ENCODE data around the gene TEX52. TPM values are rescaled to one million over a fixed set of nuclear protein-coding genes. Genes with fewer than 3 reads are reported as not detected.
"Not testable (repeated sequence)": the region's sequence is repeated elsewhere in the genome, so short reads cannot be mapped to it uniquely, and the experiment has no call there.

Gene TEX52
- total RNA-seq, 1 donor from 2014 or later: not detected

DNA sequence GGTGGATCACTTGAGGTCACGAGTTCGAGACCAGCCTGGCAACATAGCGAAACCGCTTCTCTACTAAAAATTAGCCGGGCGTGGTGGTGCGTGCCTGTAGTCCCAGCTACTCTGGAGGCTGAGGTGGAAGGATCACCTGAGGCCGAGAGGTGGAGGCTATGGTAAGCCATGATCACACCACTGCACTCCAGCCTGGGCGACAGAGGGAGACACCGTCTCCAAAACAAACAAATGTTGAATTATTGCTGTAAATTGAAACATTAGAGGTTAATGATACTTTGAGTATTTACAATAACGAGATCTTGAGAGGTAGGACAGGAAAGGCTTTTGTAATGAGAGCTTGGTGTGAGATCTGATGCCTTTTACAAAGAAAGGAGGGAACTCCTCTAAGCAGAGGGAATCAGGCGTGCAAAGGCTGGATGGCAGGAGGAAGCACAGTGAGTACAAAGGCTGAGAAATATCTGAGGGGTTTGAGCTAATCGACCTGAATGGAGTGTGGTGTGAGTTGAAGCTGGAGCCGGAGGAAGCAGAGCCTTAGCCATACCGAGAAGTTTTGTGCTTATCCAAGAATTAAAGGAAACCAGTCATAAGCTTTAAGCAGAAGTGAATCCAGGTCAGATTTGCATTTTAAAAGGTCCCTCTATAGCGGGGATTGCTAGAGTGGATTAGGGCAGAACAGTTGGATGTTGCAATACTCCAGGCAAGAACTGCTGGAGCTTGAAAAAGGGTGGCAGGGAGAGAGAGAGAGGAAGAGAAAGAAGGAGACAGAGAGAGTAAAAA, 21.3 kb upstream of the TEX52 start:
- no peaks in the 10 kb centered on the region for H3K9me3 Mint-ChIP-seq
- H3K4me3 Mint-ChIP-seq: peak overlapping the region; percentile 98
- H3K36me3 Mint-ChIP-seq (ENCODE audit: low read depth): peaks cover 3% of the 10 kb centered on the region
- no peaks in the 10 kb centered on the region for H3K27me3 Mint-ChIP-seq (ENCODE audit: low read depth)
- H3K27ac Mint-ChIP-seq (ENCODE audit: unreplicated experiment): peak overlapping the region; percentile 98
- TF ChIP-seq, protein P1, sequence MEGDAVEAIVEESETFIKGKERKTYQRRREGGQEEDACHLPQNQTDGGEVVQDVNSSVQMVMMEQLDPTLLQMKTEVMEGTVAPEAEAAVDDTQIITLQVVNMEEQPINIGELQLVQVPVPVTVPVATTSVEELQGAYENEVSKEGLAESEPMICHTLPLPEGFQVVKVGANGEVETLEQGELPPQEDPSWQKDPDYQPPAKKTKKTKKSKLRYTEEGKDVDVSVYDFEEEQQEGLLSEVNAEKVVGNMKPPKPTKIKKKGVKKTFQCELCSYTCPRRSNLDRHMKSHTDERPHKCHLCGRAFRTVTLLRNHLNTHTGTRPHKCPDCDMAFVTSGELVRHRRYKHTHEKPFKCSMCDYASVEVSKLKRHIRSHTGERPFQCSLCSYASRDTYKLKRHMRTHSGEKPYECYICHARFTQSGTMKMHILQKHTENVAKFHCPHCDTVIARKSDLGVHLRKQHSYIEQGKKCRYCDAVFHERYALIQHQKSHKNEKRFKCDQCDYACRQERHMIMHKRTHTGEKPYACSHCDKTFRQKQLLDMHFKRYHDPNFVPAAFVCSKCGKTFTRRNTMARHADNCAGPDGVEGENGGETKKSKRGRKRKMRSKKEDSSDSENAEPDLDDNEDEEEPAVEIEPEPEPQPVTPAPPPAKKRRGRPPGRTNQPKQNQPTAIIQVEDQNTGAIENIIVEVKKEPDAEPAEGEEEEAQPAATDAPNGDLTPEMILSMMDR (conservative IDR thresholded peaks at IDR 0.05): no peak
- H3K4me1 Mint-ChIP-seq: peaks cover 45% of the 10 kb centered on the region
- DNase-seq (ENCODE audit: low read depth, low spot score): no peak

DNA sequence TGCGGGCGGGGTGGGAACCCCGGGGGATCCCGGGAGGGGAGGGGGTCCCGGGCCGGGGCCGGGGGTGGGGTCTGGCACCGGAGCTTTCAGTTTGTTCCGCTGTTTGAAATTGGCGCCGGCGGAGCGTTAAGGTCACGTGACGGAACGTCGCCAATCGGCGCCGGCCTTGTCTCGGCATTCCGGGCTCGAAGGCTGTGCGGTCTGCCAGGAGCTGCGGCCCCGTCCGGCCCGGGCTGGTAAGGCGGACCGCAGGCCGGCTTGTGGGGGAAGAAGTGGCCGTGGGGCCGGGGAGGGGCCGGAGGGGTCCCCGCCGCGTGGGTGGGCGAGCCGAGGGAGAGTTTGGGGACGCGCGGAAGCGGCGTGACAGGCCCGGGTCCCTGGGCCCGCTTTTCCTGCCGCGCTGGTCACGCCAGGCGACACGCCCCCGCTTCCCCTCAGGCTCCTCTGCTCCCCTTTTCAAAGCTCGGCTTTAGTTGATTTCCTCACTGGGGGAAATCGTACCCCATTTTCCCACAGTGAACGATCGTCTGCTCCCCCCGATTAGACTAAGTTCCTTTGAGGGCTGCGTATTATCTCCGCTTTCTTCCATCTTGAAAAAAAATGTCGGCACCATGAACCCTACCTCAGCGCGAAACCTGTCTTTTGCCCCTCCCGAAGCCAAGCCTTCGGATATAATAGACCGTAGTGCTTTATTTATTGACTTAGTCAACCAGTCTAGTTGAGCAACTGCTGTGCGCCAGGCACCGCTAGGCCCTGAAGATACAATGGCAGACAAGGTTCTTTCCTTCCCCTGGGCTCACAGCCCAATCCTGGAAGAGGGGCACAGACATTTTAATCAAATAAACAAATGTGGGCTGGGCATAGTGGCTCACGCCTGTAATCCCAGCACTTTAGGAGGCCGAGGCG, 20.5 kb upstream of the TEX52 start, which contains the start of the genes FOXM1 and RHNO1:
Gene FOXM1 (minus strand): TSS at position 128 of the 906 bp plus-strand sequence. CDS start 2,696 bp downstream, outside the sequence.
Gene RHNO1 (plus strand): TSS at position 177 of the 906 bp plus-strand sequence. CDS start 8,144 bp downstream, outside the sequence.
- TF ChIP-seq, protein P1 (conservative IDR thresholded peaks at IDR 0.05): no peak
- Mint-ChIP-seq H3K36me3 (ENCODE audit: low read depth) (peaks cover 3% of the 10 kb centered on the region), H3K27me3 (ENCODE audit: low read depth) (no peaks in the 10 kb centered on the region), H3K27ac (ENCODE audit: unreplicated experiment) (peak within 1 kb of the TSS; percentile 98), H3K9me3 (no peaks in the 10 kb centered on the region), H3K4me3 (peak within 1 kb of the TSS; percentile 98), H3K4me1 (peaks cover 45% of the 10 kb centered on the region)
- peak; percentile 88 for DNase-seq (ENCODE audit: low read depth, low spot score)

DNA sequence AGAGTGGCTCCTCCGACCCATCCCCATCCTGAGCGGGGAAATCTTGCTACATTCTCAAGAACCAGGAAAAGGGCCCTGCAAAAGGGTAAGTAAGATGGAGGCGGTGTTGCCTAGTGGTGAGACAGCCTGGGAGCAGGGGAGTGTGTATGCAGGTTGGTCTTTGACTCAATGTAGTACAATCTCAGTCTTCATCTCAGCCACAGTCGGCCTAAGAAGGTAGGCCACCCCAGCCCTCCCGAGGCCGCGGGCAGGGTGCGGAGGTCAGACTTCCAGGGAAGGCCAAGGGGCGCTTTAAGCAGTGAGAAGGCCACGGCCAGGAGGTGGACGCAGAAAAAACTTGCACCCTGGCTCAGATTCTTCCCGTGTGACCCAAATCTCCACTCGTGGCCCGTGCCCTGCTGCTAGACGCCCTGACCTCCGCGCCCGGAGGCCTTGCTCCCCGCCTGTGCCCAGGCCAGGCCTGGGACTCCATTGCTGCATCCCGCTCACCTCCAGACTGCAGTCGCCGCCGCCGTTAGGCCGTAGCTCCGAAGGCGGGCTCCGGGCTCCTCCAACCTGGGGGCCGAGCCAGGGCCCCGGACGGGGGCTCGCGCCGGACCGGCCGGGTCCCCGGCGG, 19.7 kb upstream of the TEX52 start:
- H3K9me3 Mint-ChIP-seq: no peaks in the 10 kb centered on the region
- DNase-seq (ENCODE audit: low read depth, low spot score): no peak
- TF ChIP-seq, protein P1 (conservative IDR thresholded peaks at IDR 0.05): no peak
- peaks cover 41% of the 10 kb centered on the region for H3K4me1 Mint-ChIP-seq
- H3K27me3 Mint-ChIP-seq (ENCODE audit: low read depth): no peaks in the 10 kb centered on the region
- peak overlapping the region; percentile 95 for H3K27ac Mint-ChIP-seq (ENCODE audit: unreplicated experiment)
- peaks cover 6% of the 10 kb centered on the region for H3K36me3 Mint-ChIP-seq (ENCODE audit: low read depth)
- H3K4me3 Mint-ChIP-seq: peak overlapping the region; percentile 88

DNA sequence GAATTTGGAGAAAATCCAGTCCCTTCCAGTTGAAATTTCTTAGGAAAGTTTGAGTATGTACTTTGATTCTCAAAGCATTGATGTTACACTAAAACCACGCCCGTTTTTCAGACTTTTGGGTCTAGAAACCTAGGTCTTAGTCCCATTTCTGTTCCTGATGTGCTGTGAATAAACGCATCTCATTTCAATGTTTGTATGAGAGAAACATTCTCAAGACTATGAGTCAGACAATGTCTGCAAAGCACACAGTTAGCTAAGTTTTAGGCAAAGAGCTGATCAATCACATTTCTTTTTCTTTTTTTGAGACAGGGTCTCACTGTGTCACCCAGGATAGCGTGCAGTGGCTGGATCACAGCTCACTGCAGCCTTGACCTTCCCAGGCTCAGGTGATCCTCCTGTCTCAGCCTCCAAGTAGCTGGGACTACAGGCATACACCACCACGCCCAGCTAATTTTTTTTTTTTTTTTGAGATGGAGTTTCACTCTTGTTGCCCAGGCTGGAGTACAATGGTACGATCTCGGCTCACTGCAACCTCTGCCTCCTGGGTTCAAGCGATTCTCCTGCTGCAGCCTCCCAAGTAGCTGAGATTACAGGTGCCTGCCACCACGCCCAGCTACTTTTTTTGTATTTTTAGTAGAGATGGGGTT, 12.3 kb upstream of the TEX52 start:
- not testable (repeated sequence) for H3K4me3 Mint-ChIP-seq; H3K27me3 Mint-ChIP-seq (ENCODE audit: low read depth); H3K4me1 Mint-ChIP-seq; H3K27ac Mint-ChIP-seq (ENCODE audit: unreplicated experiment); H3K9me3 Mint-ChIP-seq; DNase-seq (ENCODE audit: low read depth, low spot score)
- H3K36me3 Mint-ChIP-seq (ENCODE audit: low read depth): peaks cover 17% of the 10 kb centered on the region

DNA sequence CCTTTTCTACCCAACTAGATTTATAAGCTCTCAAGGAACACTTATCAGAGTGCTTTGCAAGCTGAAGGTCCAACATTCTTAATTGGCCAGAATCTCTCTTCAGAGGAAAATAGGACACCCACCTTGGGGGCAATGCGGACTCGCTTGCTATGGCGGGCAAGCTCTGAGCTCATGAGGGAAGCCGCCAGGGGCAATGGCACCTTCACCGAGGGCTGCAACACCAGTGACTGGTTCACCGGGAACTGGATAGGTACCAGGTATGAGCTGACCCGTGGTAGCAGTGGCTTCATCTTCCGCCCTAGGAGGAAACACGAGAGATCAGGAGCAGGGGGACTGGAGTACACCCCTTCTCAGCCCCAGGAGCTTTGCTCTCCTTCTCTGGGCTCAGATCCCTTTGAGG, 7.4 kb upstream of the TEX52 start:
- no peak for DNase-seq (ENCODE audit: low read depth, low spot score)
- H3K4me3 Mint-ChIP-seq: no peak overlapping the region
- TF ChIP-seq, protein P1 (conservative IDR thresholded peaks at IDR 0.05): no peak
- H3K4me1 Mint-ChIP-seq: no peaks in the 10 kb centered on the region
- no peak overlapping the region for H3K27ac Mint-ChIP-seq (ENCODE audit: unreplicated experiment)
- H3K27me3 Mint-ChIP-seq (ENCODE audit: low read depth): no peaks in the 10 kb centered on the region
- H3K9me3 Mint-ChIP-seq: no peaks in the 10 kb centered on the region
- peaks cover 23% of the 10 kb centered on the region for H3K36me3 Mint-ChIP-seq (ENCODE audit: low read depth)

DNA sequence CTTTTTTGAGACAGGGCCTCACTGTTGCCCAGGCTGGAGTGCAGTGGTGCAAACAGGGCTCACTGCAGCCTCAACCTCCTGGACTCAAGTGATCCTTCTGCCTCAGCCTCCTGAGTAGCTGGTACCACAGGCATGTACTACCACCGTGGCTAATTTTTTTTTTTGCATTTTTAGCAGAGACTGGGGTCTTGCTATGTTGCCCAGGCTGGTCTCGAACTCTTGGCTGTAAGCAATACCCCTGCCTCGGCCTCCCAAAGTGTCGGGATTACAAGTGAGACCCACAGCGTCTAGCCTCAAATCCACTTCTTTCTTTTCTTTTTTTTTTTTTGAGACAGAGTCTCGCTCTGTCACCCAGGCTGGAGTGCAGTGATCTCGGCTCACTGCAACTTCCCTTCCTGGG, 6.6 kb upstream of the TEX52 start:
- H3K4me1 Mint-ChIP-seq; H3K27ac Mint-ChIP-seq (ENCODE audit: unreplicated experiment); H3K9me3 Mint-ChIP-seq; H3K27me3 Mint-ChIP-seq (ENCODE audit: low read depth); H3K4me3 Mint-ChIP-seq; DNase-seq (ENCODE audit: low read depth, low spot score): not testable (repeated sequence)
- H3K36me3 Mint-ChIP-seq (ENCODE audit: low read depth): peaks cover 21% of the 10 kb centered on the region

All from neural crest cell (in vitro differentiated cells).